Loucy (cell line): Measurements from ENCODE around the gene NOL7.

Experiments
- H2AFZ ChIP-seq: fragments of 200-600 bp; sonication (generic); 2 replicates; pipeline ENCODE4 v1.6.0; 2016; ENCODE audit warnings: antibody characterized with exemption, mild to moderate bottlenecking, low read length, moderate library complexity
- H3F3A ChIP-seq: fragments of 200-600 bp; 2 replicates; pipeline ENCODE4 v1.6.0; 2016; ENCODE audit warnings: antibody characterized with exemption, low read depth, mild to moderate bottlenecking
- H3K27me3 ChIP-seq: fragments of 200-600 bp; sonication (generic); 2 replicates; pipeline ENCODE4 v1.6.1; 2014; ENCODE audit warnings: low read length, mild to moderate bottlenecking; ENCODE audit not compliant: insufficient read depth, poor library complexity, severe bottlenecking
- H3K36me3 ChIP-seq: fragments of 200-600 bp; sonication (generic); 2 replicates; pipeline ENCODE4 v1.6.1; 2016; ENCODE audit warnings: low read length; ENCODE audit not compliant: insufficient read depth
- H3K4me1 ChIP-seq: fragments of 200-600 bp; sonication (generic); 2 replicates; pipeline ENCODE4 v1.5.1; 2014; ENCODE audit warnings: low read length, mild to moderate bottlenecking; ENCODE audit not compliant: insufficient read depth, poor library complexity, severe bottlenecking
- H3K4me2 ChIP-seq: fragments of 200-600 bp; sonication (generic); 2 replicates; pipeline ENCODE4 v1.6.0; 2014; ENCODE audit warnings: antibody characterized with exemption, low read length, low read depth, mild to moderate bottlenecking; ENCODE audit not compliant: poor library complexity, severe bottlenecking
- H3K4me3 ChIP-seq: fragments of 200-600 bp; sonication (generic); 2 replicates; pipeline ENCODE4 v1.5.1; 2014; ENCODE audit warnings: low read length, mild to moderate bottlenecking, mixed read lengths; ENCODE audit not compliant: poor library complexity, severe bottlenecking
- H3K79me2 ChIP-seq: fragments of 200-600 bp; sonication (generic); 2 replicates; pipeline ENCODE4 v1.6.1; 2014; ENCODE audit warnings: low read length; ENCODE audit not compliant: insufficient read depth
- H3K9ac ChIP-seq: fragments of 200-600 bp; sonication (generic); 2 replicates; pipeline ENCODE4 v1.6.0; 2014; ENCODE audit warnings: mild to moderate bottlenecking, low read depth, low read length, moderate library complexity; ENCODE audit not compliant: poor library complexity, severe bottlenecking
- H3K9me2 ChIP-seq: fragments of 200-600 bp; sonication (generic); replicated peaks from 2 replicates; pipeline ENCODE4 v1.6.1; 2016; ENCODE audit warnings: low read depth, low read length, mixed read lengths
- H3K9me3 ChIP-seq: fragments of 200-600 bp; sonication (generic); 2 replicates; pipeline ENCODE4 v1.6.1; 2014; ENCODE audit warnings: mild to moderate bottlenecking, antibody characterized with exemption, low read length, low read depth; ENCODE audit not compliant: insufficient read depth
- H4K20me1 ChIP-seq: fragments of 200-600 bp; sonication (generic); 2 replicates; pipeline ENCODE4 v1.6.0; 2014; ENCODE audit warnings: antibody characterized with exemption, low read length, mild to moderate bottlenecking; ENCODE audit not compliant: insufficient read depth, poor library complexity, severe bottlenecking
- CTCF ChIP-seq: fragments of 200-600 bp; sonication (generic); conservative IDR thresholded peaks from 2 replicates; pipeline ENCODE4 v1.5.1; 2014; ENCODE audit warnings: mild to moderate bottlenecking, antibody characterized with exemption, low read length
- EZH2phosphoT487 ChIP-seq: fragments of 200-600 bp; IDR thresholded peaks from 2 replicates; pipeline ENCODE4 v1.6.1; 2018; ENCODE audit warnings: antibody characterized with exemption, mild to moderate bottlenecking, moderate library complexity, borderline replicate concordance

NOL7 gene

DNA sequence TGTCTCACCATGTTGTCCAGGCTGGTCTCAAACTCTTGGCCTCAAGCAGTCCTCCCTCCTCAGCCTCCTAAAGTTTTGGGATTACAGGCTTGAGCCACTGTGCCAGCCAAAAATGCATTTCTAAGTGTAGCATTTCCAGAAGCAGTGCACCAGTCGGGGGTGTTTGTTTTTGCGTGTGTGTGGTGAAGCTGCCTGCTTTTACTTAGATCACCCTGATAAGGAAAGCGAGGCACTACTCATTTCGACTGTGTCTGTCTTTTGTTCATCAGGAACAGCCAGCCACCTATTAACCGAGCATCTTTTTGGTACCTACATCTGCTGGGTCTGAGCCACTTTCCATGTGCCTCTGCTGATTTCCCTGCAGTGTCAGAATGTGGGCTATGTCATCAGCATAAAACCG, 22.0 kb upstream of the NOL7 start:
- H3K4me3 ChIP-seq: no peak overlapping the region
- H3K27me3 ChIP-seq: no peaks in the 10 kb centered on the region
- no peaks in the 10 kb centered on the region for H3K36me3 ChIP-seq
- H3F3A ChIP-seq: no peaks in the 10 kb centered on the region
- TF ChIP-seq EZH2phosphoT487: no peak
- TF ChIP-seq CTCF: no peak
- H3K9me3 ChIP-seq: no peaks in the 10 kb centered on the region
- no peaks in the 10 kb centered on the region for H3K4me1 ChIP-seq
- H4K20me1 ChIP-seq: no peaks in the 10 kb centered on the region
- no peak overlapping the region for H3K9ac ChIP-seq
- H3K9me2 ChIP-seq: no peaks in the 10 kb centered on the region
- no peaks in the 10 kb centered on the region for H3K79me2 ChIP-seq
- no peak overlapping the region for H2AFZ ChIP-seq
- H3K4me2 ChIP-seq: no peak overlapping the region

DNA sequence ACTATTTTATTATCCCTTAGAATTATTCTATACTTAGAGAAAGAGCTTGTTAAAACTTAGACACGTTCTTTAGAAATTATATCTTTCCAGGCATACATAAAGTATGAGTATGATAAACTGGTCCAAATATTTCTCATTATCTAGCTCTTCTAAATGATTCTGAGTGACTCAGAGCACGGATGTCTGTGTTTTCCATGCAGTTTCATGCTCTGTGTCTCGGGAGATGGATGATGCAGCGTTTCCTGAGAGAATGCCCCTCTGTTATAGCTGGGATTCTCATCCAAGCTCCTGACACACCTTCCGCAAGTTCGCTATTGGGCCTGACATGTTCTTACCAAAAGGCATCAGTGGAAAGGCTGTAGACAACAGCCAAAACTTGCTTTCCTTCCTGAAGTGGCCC, 21.4 kb upstream of the NOL7 start:
- Histone ChIP-seq H3F3A (no peaks in the 10 kb centered on the region), H3K9ac (no peak overlapping the region), H3K9me3 (no peaks in the 10 kb centered on the region), H4K20me1 (no peaks in the 10 kb centered on the region), H3K4me3 (no peak overlapping the region), H3K79me2 (no peaks in the 10 kb centered on the region), H2AFZ (no peak overlapping the region), H3K4me2 (no peak overlapping the region), H3K4me1 (no peaks in the 10 kb centered on the region), H3K27me3 (no peaks in the 10 kb centered on the region), H3K9me2 (no peaks in the 10 kb centered on the region), H3K36me3 (no peaks in the 10 kb centered on the region)
- no peak for TF ChIP-seq CTCF

DNA sequence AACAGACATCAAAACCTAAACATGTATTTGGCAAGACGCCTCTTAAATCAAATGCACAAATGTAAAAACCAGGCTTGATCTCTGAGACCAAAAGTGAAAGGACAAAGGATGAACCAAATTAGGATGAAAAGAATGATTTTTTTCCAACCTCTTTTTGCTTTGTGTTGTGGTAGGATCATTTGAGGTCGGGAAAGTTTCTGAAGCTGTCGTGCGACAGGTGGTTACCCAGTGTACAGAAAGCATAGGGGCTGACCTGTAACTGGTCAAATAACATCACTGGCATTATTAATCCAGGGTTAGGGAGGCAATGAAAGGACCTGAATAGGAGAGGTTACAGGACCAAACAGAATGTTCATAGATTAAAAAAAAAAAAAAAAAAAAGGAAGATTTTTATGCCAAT, 18.1 kb upstream of the NOL7 start:
- Histone ChIP-seq H3K36me3 (no peaks in the 10 kb centered on the region), H2AFZ (no peak overlapping the region), H3K4me3 (no peak overlapping the region), H4K20me1 (no peaks in the 10 kb centered on the region), H3K4me1 (no peaks in the 10 kb centered on the region), H3K9me2 (no peaks in the 10 kb centered on the region), H3K79me2 (no peaks in the 10 kb centered on the region), H3K27me3 (no peaks in the 10 kb centered on the region), H3F3A (no peaks in the 10 kb centered on the region), H3K9me3 (no peaks in the 10 kb centered on the region), H3K9ac (no peak overlapping the region), H3K4me2 (no peak overlapping the region)
- TF ChIP-seq EZH2phosphoT487 (no peak), CTCF (no peak)
